SU-DHL-6 (cell line): ENCODE results near the gene MYBPHL.

Source experiments
- H2AFZ ChIP-seq: fragments of 200-600 bp; sonication (generic); 2 replicates; pipeline ENCODE4 v1.6.1; 2014; ENCODE audit warnings: low read depth, mild to moderate bottlenecking, moderate library complexity, mixed read lengths, antibody characterized with exemption, low read length; ENCODE audit not compliant: severe bottlenecking
- H3F3A ChIP-seq: fragments of 200-600 bp; shearing (Covaris generic); 2 replicates; pipeline ENCODE4 v1.6.0; 2016; ENCODE audit warnings: antibody characterized with exemption, mild to moderate bottlenecking; ENCODE audit not compliant: insufficient read depth
- H3K27ac ChIP-seq: fragments of 200-600 bp; sonication (generic); 2 replicates; pipeline ENCODE4 v1.5.1; 2016; ENCODE audit warnings: low read depth, mild to moderate bottlenecking, low read length, moderate library complexity, mixed read lengths
- H3K27me3 ChIP-seq: fragments of 200-600 bp; sonication (generic), shearing (Covaris generic); 2 replicates; pipeline ENCODE4 v1.6.0; 2014; ENCODE audit warnings: mild to moderate bottlenecking, low read length
- H3K36me3 ChIP-seq: fragments of 200-600 bp; sonication (generic); 2 replicates; pipeline ENCODE4 v1.6.1; 2014; ENCODE audit warnings: mild to moderate bottlenecking, low read length, mixed read lengths
- H3K4me2 ChIP-seq: fragments of 300-600, 200-600 bp; shearing (Covaris generic), sonication (generic); 2 replicates; pipeline ENCODE4 v1.6.0; 2014; ENCODE audit warnings: low read length, low read depth, mild to moderate bottlenecking; ENCODE audit not compliant: poor library complexity, severe bottlenecking
- H3K4me3 ChIP-seq: fragments of 200-600 bp; sonication (generic); 2 replicates; pipeline ENCODE4 v1.5.1; 2014; ENCODE audit warnings: antibody characterized with exemption, low read length, mild to moderate bottlenecking, mixed read lengths; ENCODE audit not compliant: insufficient read depth, poor library complexity, severe bottlenecking
- H3K79me2 ChIP-seq: fragments of 200-600 bp; sonication (generic); 2 replicates; pipeline ENCODE4 v1.6.1; 2014; ENCODE audit warnings: mild to moderate bottlenecking, low read length, moderate library complexity; ENCODE audit not compliant: insufficient read depth
- H3K9ac ChIP-seq: fragments of 200-600 bp; sonication (generic); 2 replicates; pipeline ENCODE4 v1.7.0; 2014; ENCODE audit warnings: mild to moderate bottlenecking, low read length
- H3K9me2 ChIP-seq: fragments of 200-600 bp; sonication (generic); replicated peaks from 2 replicates; pipeline ENCODE4 v1.6.1; 2014; ENCODE audit warnings: low read length; ENCODE audit not compliant: insufficient read depth
- H3K9me3 ChIP-seq: fragments of 200-600 bp; sonication (generic); 2 replicates; pipeline ENCODE4 v1.6.1; 2014; ENCODE audit warnings: low read length, mixed read lengths; ENCODE audit not compliant: insufficient read depth
- H4K20me1 ChIP-seq: fragments of 200-600 bp; sonication (generic); 2 replicates; pipeline ENCODE4 v1.6.1; 2014; ENCODE audit warnings: low read depth, mild to moderate bottlenecking, antibody characterized with exemption, low read length, moderate library complexity, mixed read lengths
- CTCF ChIP-seq: fragments of 200-600 bp; sonication (generic); IDR thresholded peaks from one replicate; pipeline ENCODE4 v1.5.1; 2017; ENCODE audit warnings: antibody characterized with exemption, mild to moderate bottlenecking, low read length, moderate library complexity; ENCODE audit not compliant: insufficient read depth, poor library complexity, severe bottlenecking
- EZH2phosphoT487 ChIP-seq: fragments of 200-600 bp; sonication (generic), shearing (Covaris generic); conservative IDR thresholded peaks from 2 replicates; pipeline ENCODE4 v1.6.1; 2018; ENCODE audit warnings: mild to moderate bottlenecking, antibody characterized with exemption, low read length, moderate library complexity, mixed read lengths

Gene MYBPHL

GRCh38 chr1:109258481-109259466 lies 48.0 kb downstream of the MYBPHL start:
- H3K27ac ChIP-seq = no peak overlapping the region
- no peaks in the 10 kb centered on the region for H3K36me3 ChIP-seq
- no peak overlapping the region for H3K9ac ChIP-seq
- no peak overlapping the region for H2AFZ ChIP-seq
- H3F3A ChIP-seq = no peaks in the 10 kb centered on the region
- H3K4me2 ChIP-seq = no peak overlapping the region
- H3K9me3 ChIP-seq = no peaks in the 10 kb centered on the region
- no peaks in the 10 kb centered on the region for H3K27me3 ChIP-seq
- no peak overlapping the region for H3K4me3 ChIP-seq
- H3K9me2 ChIP-seq = no peaks in the 10 kb centered on the region
- no peaks in the 10 kb centered on the region for H4K20me1 ChIP-seq
- H3K79me2 ChIP-seq = no peaks in the 10 kb centered on the region
- no peak for TF ChIP-seq EZH2phosphoT487

- no peaks in the 10 kb centered on the region for H3K79me2 ChIP-seq
- TF ChIP-seq EZH2phosphoT487 (no peak), CTCF (no peak)
- no peaks in the 10 kb centered on the region for H3K27me3 ChIP-seq
- no peak overlapping the region for H2AFZ ChIP-seq
- H4K20me1 ChIP-seq = no peaks in the 10 kb centered on the region
- no peak overlapping the region for H3K9ac ChIP-seq
- no peak overlapping the region for H3K4me2 ChIP-seq
- H3K27ac ChIP-seq = no peak overlapping the region
- H3K4me3 ChIP-seq = no peak overlapping the region
- no peaks in the 10 kb centered on the region for H3K36me3 ChIP-seq
- no peaks in the 10 kb centered on the region for H3K9me3 ChIP-seq
- H3K9me2 ChIP-seq = no peaks in the 10 kb centered on the region
- no peaks in the 10 kb centered on the region for H3F3A ChIP-seq
These were observed 49.0 kb downstream of the MYBPHL start for GRCh38 chr1:109257682-109258421.

- Histone ChIP-seq H3K4me3 (no peak overlapping the region), H3F3A (no peaks in the 10 kb centered on the region), H3K9me3 (no peaks in the 10 kb centered on the region), H3K27me3 (no peaks in the 10 kb centered on the region), H3K9ac (no peak overlapping the region), H3K27ac (no peak overlapping the region), H3K79me2 (no peaks in the 10 kb centered on the region), H2AFZ (no peak overlapping the region), H4K20me1 (no peaks in the 10 kb centered on the region), H3K9me2 (no peaks in the 10 kb centered on the region), H3K36me3 (no peaks in the 10 kb centered on the region), H3K4me2 (no peak overlapping the region)
- TF ChIP-seq EZH2phosphoT487 (no peak), CTCF (no peak)
These were observed 49.7 kb downstream of the MYBPHL start for GRCh38 chr1:109256971-109257681.
